ENCODE measurements around the gene PDGFD. TPM values are rescaled to one million over a fixed set of nuclear protein-coding genes. Genes with fewer than 3 reads are reported as not detected.
A peak's percentile ranks its signal among the peaks of the same experiment; 100 is the strongest.

PDGFD gene
- polyA plus RNA-seq, 1 donor (not counting 4 experiments of a cell fraction or from before 2014, with no cell fraction given): 0.28 TPM

DNA sequence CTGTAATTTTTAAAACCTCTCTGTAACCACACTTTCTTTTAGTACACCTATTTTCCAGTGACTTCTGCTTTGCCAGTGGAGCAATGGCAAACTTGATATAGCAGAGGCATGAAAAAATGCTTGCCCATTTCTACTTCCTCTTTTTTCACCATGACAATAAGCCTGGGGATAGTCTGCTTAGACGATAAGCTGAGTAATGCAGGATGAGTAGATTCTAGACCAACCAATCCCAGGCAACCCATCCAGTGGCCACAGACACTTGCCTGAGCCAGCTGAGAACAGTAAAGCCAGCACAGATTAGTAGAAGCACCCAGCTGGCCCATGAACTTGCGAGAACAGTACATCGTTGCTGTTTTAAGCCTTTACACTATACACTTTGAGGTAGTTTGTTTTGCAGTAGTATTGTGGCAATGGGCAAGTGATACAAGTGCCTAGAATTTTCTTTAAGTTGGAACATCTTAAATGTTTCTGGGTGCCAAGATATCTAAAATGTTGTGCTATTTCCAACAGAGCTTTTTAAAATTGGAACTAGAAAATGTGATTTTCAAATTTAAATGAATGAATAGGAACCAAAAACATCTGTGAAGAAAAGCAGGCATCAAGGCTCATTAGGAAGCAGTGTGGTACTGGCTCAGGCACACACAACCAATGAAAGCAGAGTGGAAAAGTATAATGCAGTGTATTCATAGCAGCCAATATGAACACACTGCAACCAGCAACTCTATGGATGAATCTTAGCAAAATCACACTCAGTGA is 89.8 kb downstream of the PDGFD start:
- no peaks in the 10 kb centered on the region for H3K79me2 ChIP-seq (ENCODE audit: control insufficient read depth, insufficient read depth, low read length)
- H3K9me3 ChIP-seq (ENCODE audit: control insufficient read depth, low read depth, low read length): no peaks in the 10 kb centered on the region
- H2AFZ ChIP-seq (ENCODE audit: control insufficient read depth, low read length): peak overlapping the region; percentile 14
- H3K4me1 ChIP-seq (ENCODE audit: control insufficient read depth, extremely low read depth, insufficient read depth, low read length): peaks cover 20% of the 10 kb centered on the region
- FAIRE-seq (peak; percentile 80), DNase-seq (ENCODE audit: low read depth, low spot score) (peak; percentile 13)
- no peaks in the 10 kb centered on the region for H3K36me3 ChIP-seq (ENCODE audit: control insufficient read depth in 2 of 2, extremely low read depth in 1 of 2, insufficient read depth in 2 of 2, low read length in 2 of 2)
- H3K4me3 ChIP-seq (ENCODE audit: control insufficient read depth in 2 of 3, extremely low read depth in 1 of 3, insufficient read depth in 2 of 3, low read depth in 1 of 3, low read length in 3 of 3): no peak overlapping the region
- no peak overlapping the region for H3K4me2 ChIP-seq (ENCODE audit: control insufficient read depth, extremely low read depth, insufficient read depth, low read depth, low read length)
- H4K20me1 ChIP-seq (ENCODE audit: control insufficient read depth, extremely low read depth, insufficient read depth, low read length): no peaks in the 10 kb centered on the region
- no peak overlapping the region for H3K27ac ChIP-seq (ENCODE audit: control insufficient read depth, insufficient read depth, low read length)
- no peak for TF ChIP-seq EZH2 (IDR thresholded peaks at IDR 0.05; ENCODE audit: low read length)
- TF ChIP-seq, protein P1, sequence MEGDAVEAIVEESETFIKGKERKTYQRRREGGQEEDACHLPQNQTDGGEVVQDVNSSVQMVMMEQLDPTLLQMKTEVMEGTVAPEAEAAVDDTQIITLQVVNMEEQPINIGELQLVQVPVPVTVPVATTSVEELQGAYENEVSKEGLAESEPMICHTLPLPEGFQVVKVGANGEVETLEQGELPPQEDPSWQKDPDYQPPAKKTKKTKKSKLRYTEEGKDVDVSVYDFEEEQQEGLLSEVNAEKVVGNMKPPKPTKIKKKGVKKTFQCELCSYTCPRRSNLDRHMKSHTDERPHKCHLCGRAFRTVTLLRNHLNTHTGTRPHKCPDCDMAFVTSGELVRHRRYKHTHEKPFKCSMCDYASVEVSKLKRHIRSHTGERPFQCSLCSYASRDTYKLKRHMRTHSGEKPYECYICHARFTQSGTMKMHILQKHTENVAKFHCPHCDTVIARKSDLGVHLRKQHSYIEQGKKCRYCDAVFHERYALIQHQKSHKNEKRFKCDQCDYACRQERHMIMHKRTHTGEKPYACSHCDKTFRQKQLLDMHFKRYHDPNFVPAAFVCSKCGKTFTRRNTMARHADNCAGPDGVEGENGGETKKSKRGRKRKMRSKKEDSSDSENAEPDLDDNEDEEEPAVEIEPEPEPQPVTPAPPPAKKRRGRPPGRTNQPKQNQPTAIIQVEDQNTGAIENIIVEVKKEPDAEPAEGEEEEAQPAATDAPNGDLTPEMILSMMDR (optimal IDR thresholded peaks at IDR 0.05 in 1 of 3, IDR thresholded peaks at IDR 0.05 in 1 of 3, conservative IDR thresholded peaks at IDR 0.05 in 1 of 3; ENCODE audit: extremely low read depth in 1 of 3, insufficient read depth in 2 of 3, low read length in 3 of 3): no peak
- no peak overlapping the region for H3K9ac ChIP-seq (ENCODE audit: control insufficient read depth, extremely low read depth, insufficient read depth, low read length)
- H3K27me3 ChIP-seq (ENCODE audit: control insufficient read depth, extremely low read depth, insufficient read depth, low read length): no peaks in the 10 kb centered on the region
- dilution Hi-C loops (cut with MboI; ENCODE audit: extremely low pct_ligation_motif_present, low sequenced_read_pairs): no loop called here
- no peaks in the 10 kb centered on the region for H3K9me1 ChIP-seq (ENCODE audit: control insufficient read depth, extremely low read depth, insufficient read depth, low read length)

DNA sequence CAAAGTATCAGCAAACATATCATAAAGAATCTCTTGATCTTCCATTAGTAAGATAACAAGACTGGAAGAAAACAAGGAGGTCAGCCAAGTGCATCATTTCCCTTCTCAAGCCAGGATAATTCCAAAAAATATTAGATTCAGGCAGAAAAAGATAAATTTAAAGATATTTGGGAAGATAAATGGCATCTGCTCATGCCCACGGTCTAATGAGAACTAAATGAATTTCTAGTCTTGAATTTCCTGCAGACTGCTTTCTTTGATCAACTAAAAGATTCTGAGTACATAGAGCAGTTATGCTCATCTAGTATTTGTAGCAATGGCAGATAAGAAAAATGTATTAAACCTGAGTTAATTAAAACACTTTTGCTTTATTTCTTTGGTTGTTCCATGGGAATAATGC is 96.4 kb downstream of the PDGFD start:
- Histone ChIP-seq H3K4me3 (ENCODE audit: control insufficient read depth in 2 of 3, extremely low read depth in 1 of 3, insufficient read depth in 2 of 3, low read depth in 1 of 3, low read length in 3 of 3) (no peak overlapping the region), H3K4me1 (ENCODE audit: control insufficient read depth, extremely low read depth, insufficient read depth, low read length) (no peaks in the 10 kb centered on the region), H2AFZ (ENCODE audit: control insufficient read depth, low read length) (no peak overlapping the region), H3K9me3 (ENCODE audit: control insufficient read depth, low read depth, low read length) (no peaks in the 10 kb centered on the region), H3K9me1 (ENCODE audit: control insufficient read depth, extremely low read depth, insufficient read depth, low read length) (no peaks in the 10 kb centered on the region), H3K79me2 (ENCODE audit: control insufficient read depth, insufficient read depth, low read length) (no peaks in the 10 kb centered on the region), H3K27me3 (ENCODE audit: control insufficient read depth, extremely low read depth, insufficient read depth, low read length) (no peaks in the 10 kb centered on the region), H3K27ac (ENCODE audit: control insufficient read depth, insufficient read depth, low read length) (no peak overlapping the region), H3K4me2 (ENCODE audit: control insufficient read depth, extremely low read depth, insufficient read depth, low read depth, low read length) (no peak overlapping the region), H4K20me1 (ENCODE audit: control insufficient read depth, extremely low read depth, insufficient read depth, low read length) (no peaks in the 10 kb centered on the region), H3K36me3 (ENCODE audit: control insufficient read depth in 2 of 2, extremely low read depth in 1 of 2, insufficient read depth in 2 of 2, low read length in 2 of 2) (no peaks in the 10 kb centered on the region), H3K9ac (ENCODE audit: control insufficient read depth, extremely low read depth, insufficient read depth, low read length) (no peak overlapping the region)
- DNase-seq (ENCODE audit: low read depth, low spot score): no peak
- TF ChIP-seq, protein P1 (optimal IDR thresholded peaks at IDR 0.05 in 1 of 3, IDR thresholded peaks at IDR 0.05 in 1 of 3, conservative IDR thresholded peaks at IDR 0.05 in 1 of 3; ENCODE audit: extremely low read depth in 1 of 3, insufficient read depth in 2 of 3, low read length in 3 of 3): no peak
- TF ChIP-seq EZH2 (IDR thresholded peaks at IDR 0.05; ENCODE audit: low read length): no peak
- FAIRE-seq: no peak
- dilution Hi-C loops (cut with MboI; ENCODE audit: extremely low pct_ligation_motif_present, low sequenced_read_pairs): no loop called here
